GM12892 (cell line): ENCODE results near the gene MAP4K1.
"Not testable (repeated sequence)": the region's sequence is repeated elsewhere in the genome, so short reads cannot be mapped to it uniquely, and the experiment has no call there.

ENCODE experiments used
- DNase-seq: peaks from one replicate; pipeline ENCODE4 v3.0.0; 2011; ENCODE audit not compliant: insufficient read length
- FAIRE-seq: peaks from 2 replicates; lab custom pipeline; 2011; peaks lifted over from hg19 to GRCh38; lab: Jason Lieb, UNC
- POLR2A ChIP-seq: IDR thresholded peaks from 2 replicates; pipeline ENCODE4 v1.6.1; 2011; ENCODE audit warnings: low read depth, low read length, control low read depth
- POLR2AphosphoS5 ChIP-seq: IDR thresholded peaks from 2 replicates; pipeline ENCODE4 v1.6.1; 2011; ENCODE audit warnings: low read depth, low read length, control low read depth
- TAF1 ChIP-seq: IDR thresholded peaks from 2 replicates; pipeline ENCODE4 v1.6.1; 2011; ENCODE audit warnings: low read depth, mild to moderate bottlenecking, control low read depth, low read length, borderline replicate concordance

Gene MAP4K1

GRCh38 chr19:38615007-38615581 lies 2.7 kb downstream of the MAP4K1 start:
- FAIRE-seq = no peak
- TF ChIP-seq TAF1 (no peak), POLR2AphosphoS5 (no peak), POLR2A (no peak)
- DNase-seq = no peak

- no peak for TF ChIP-seq POLR2A
- no peak for TF ChIP-seq TAF1
- no peak for TF ChIP-seq POLR2AphosphoS5
- no peak for FAIRE-seq
- DNase-seq = no peak
Observed at GRCh38 chr19:38614289-38614688, 3.5 kb downstream of the MAP4K1 start.

DNA sequence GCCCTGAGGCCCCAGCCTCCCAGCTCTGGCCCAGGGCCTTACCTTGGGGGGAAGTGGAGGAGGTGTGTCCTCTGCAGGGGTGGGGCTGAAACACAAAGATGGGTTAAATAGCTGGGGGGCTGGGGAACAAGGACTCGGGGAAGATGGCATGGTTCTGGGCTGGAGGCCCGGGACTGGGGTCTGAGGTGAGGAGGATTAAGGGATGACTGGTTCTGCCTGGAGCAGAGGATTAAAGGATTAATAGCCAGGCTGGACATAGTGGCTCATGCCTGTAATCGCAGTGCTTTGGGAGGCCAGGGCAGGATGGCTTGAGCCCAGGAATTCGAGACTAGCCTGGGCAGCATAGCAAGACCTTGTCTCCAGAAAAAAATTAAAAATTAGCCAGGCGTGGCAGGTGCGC lies 11.6 kb downstream of the MAP4K1 start:
- no peak for TF ChIP-seq POLR2AphosphoS5
- no peak for TF ChIP-seq TAF1
- TF ChIP-seq POLR2A = no peak
- DNase-seq = no peak
- FAIRE-seq = no peak

DNA sequence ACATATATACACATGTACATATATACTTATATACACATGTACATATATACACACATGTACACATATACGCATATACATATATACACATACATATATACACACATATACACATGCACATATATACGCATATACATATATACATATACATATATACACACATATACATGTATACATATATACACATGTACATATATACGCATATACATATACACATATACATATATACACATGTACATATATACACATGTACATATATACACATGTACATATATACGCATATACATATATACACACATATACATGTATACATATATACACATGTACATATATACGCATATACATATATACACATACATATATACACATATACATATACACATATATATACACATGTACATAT lies 14.9 kb downstream of the MAP4K1 start:
- not testable (repeated sequence) for DNase-seq, FAIRE-seq

- no peak for FAIRE-seq
- no peak for TF ChIP-seq POLR2AphosphoS5
- no peak for TF ChIP-seq POLR2A
- TF ChIP-seq TAF1 = no peak
- DNase-seq = no peak
Observed at GRCh38 chr19:38599722-38600121, 18.0 kb downstream of the MAP4K1 start.

DNA sequence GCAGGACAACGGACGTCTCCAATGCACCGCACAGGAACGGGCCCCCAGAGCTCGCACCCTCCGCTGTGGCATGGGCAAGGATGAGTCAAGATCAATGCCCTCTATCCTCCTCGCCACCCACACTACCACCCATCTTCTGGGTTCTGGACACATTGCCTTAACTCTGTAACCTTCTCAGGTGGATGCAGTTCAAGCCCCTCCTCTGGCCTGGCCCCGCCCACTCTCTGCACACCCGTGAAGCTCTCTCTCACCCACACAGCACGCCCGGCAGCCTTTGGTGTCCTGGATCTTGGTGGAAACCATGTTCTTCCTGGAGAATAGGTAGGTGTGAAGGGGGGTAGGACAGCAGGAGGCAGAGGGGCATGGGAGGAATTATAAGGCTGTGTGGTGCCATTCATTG lies 20.7 kb downstream of the MAP4K1 start:
- FAIRE-seq (no peak), DNase-seq (no peak)
- no peak for TF ChIP-seq POLR2A
- TF ChIP-seq POLR2AphosphoS5 = no peak
- no peak for TF ChIP-seq TAF1

DNA sequence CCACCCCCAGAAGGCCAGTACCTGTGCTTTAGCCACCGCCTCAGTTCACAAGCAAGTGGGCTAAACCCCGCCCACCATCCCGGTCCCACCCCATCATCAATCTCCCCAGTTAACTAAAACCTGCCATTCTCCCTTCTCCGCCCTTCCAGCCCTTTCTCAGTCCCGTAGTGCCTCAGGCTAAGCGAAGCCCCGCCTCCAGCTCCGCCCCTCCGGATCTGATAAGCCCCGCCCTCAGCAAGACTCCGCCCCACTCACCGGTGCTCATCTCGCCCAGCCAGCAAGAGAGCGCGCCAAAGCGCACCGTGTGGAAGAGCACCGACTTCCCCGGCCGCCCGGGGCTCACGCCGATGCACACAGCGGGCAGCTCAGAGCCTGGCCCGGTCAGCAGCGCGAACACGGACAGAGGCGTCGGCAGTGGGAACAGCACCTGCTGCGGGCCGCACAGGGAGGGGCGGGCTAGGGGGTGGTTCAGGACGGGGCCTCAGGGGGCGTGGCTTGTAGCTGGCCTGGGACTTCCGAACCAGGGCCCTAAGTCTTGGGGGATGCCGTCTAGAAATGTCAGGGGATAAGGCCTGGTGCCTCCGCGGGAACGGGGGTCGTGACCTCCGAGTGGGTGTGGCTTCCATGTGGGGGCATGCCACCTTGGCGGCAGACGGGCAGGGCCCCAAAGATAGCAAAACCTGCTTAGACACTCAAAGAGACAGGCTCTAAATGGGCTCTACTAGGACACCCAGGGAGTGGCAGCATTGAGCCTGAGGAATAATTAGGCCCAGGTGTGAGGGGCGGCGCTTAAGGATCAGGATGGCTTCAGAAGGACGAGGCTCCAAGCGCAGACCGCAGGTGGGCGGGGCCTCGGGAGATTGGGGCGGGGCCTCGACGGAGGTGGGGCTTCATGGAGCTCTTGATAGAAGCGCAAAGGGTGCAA lies 21.4 kb downstream of the MAP4K1 start:
- FAIRE-seq = no peak
- no peak for DNase-seq

GRCh38 chr19:38592940-38593339 lies 24.8 kb downstream of the MAP4K1 start:
- FAIRE-seq = no peak
- no peak for TF ChIP-seq POLR2AphosphoS5
- no peak for TF ChIP-seq TAF1
- TF ChIP-seq POLR2A = no peak
- no peak for DNase-seq

More for the DNA sequence above, 21.4 kb downstream of the MAP4K1 start:
- TF ChIP-seq TAF1 (no peak), POLR2A (no peak)

DNA sequence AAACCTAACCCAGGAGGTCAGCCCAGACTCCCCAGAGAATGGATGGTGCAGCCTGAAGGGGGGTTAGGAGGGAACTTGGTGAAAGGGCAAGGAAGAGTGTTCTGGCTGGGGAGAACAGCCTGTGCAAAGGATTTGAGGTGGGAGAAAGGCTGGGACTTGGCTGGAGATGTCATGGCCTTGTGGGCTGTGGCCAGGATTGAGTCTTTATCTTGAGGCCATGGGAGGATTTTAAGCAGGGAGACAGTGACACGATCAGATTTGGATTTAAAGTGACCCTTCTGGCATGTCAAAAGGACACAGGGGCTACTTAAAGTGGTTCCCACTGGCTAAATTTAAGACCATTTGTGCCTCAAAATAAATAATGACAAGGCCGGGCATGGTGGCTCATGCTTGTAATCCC lies 29.7 kb downstream of the MAP4K1 start:
- TF ChIP-seq POLR2A = no peak
- no peak for TF ChIP-seq POLR2AphosphoS5
- no peak for TF ChIP-seq TAF1
- no peak for FAIRE-seq
- DNase-seq = no peak

GRCh38 chr19:38587562-38587961 lies 30.2 kb downstream of the MAP4K1 start:
- FAIRE-seq = no peak
- no peak for TF ChIP-seq POLR2AphosphoS5
- TF ChIP-seq POLR2A = no peak
- no peak for TF ChIP-seq TAF1
- DNase-seq = no peak

DNA sequence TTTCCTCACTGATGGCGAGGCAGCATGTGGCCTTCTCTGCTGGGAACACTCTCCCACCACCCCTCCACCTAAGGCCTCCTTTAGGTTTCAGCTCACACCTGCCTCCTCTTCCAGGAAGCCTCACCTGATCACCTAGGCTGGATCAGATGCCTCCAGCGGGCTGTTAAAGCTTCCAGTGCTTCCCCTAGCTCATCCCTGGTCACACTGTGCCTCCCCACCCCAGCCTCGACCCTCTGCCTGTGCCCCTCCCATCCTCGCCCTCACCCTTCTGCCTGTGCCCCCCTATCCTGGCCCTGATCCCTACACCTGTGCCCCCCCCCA lies 33.8 kb downstream of the MAP4K1 start:
- TF ChIP-seq POLR2A (no peak), POLR2AphosphoS5 (no peak), TAF1 (no peak)
- FAIRE-seq (no peak), DNase-seq (no peak)

DNA sequence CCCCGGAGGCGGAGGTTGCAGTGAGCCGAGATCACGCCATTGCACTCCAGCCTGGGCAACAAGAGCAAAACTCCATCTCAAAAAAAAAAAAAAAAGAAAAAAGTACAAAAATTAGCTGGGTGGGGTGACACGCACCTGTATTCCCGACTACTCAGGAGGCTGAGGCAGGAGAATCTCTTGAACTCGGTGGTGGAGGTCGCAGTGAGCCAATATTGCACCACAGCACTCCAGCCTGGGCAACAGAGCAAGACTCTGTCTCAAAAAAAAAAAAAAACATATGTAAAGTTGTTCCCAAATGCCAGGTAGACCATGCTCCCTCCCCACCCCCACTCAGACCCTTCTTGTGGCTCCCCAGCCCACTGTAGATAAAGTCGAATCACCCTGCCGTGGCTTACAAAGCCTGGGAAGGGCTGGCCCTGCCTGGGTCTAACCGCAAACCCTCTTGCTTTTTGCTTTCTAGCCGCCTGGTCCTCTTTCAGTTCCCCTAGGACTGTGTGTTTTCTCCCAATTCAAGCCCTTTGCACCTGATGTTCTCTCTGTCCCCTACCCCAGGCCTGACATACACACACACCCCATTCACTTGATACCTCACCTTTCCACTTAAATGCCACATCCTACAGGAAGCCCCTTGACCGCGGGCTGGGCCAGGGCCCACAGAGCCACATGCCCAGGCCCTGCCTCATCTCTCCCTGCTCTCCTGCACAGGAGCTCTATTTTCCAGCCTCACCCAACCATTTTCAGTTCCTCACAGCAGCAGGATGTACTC lies 34.4 kb downstream of the MAP4K1 start:
- peak; percentile 65 for DNase-seq

More for the DNA sequence above, 34.4 kb downstream of the MAP4K1 start:
- peak; percentile 93 for FAIRE-seq
- TF ChIP-seq TAF1 = no peak
